Aorta (tissue), 5 donors: Measurements from ENCODE around the gene KCNMA1. TPM values are rescaled to one million over a fixed set of nuclear protein-coding genes. Genes with fewer than 3 reads are reported as not detected.

Source experiments
- ATAC-seq: fragments of 200-7000 bp; cut with Tn5 transposase; one replicate; pipeline ENCODE4 v1.9.1; 2022; ENCODE audit warnings: moderate library complexity; ENCODE audit not compliant: low FRiP score
- DNase-seq, 2 donors: peaks; one replicate each; pipeline ENCODE4 v3.0.0-alpha.2; 2020
- H3K27ac ChIP-seq, 2 donors: one replicate each; pipeline ENCODE4 v1.5.1; 2013; ENCODE audit warnings: low read length in 2 of 2, mild to moderate bottlenecking in 2 of 2, moderate library complexity in 2 of 2, control low read depth in 1 of 2, inconsistent platforms in 1 of 2, low read depth in 1 of 2
- H3K27me3 ChIP-seq, 2 donors: one replicate each; pipeline ENCODE4 v1.6.1; 2013; ENCODE audit warnings: control low read depth in 1 of 2, low read length in 1 of 2, mild to moderate bottlenecking in 1 of 2, moderate library complexity in 1 of 2; ENCODE audit not compliant: insufficient read depth in 2 of 2, control insufficient read depth in 1 of 2
- H3K36me3 ChIP-seq, 2 donors: one replicate each; pipeline ENCODE4 v1.6.1; 2013; ENCODE audit warnings: control low read depth in 1 of 2, low read length in 1 of 2, mild to moderate bottlenecking in 1 of 2; ENCODE audit not compliant: insufficient read depth in 2 of 2, control insufficient read depth in 1 of 2
- H3K4me1 ChIP-seq, 2 donors: one replicate each; pipeline ENCODE4 v1.6.1; 2013; ENCODE audit warnings: low read length in 2 of 2, control low read depth in 1 of 2, mild to moderate bottlenecking in 1 of 2, moderate library complexity in 1 of 2; ENCODE audit not compliant: insufficient read depth in 2 of 2, control insufficient read depth in 1 of 2
- H3K4me3 ChIP-seq, 2 donors: one replicate each; pipeline ENCODE4 v1.5.1; 2013; ENCODE audit warnings: low read length in 2 of 2, control low read depth in 1 of 2, mild to moderate bottlenecking in 1 of 2
- H3K9me3 ChIP-seq: one replicate; pipeline ENCODE4 v1.6.1; 2013; ENCODE audit warnings: mild to moderate bottlenecking, low read length; ENCODE audit not compliant: control insufficient read depth
- WGBS, 2 donors: extraction: QIAGEN DNeasy Blood & Tissue Kit; methylation state at CpG; one replicate each; pipeline ENCODE4 v1.1.7; 2013; 5-methylcytosine and 5-hydroxymethylcytosine counted together
- intact Hi-C, 2 donors: fragments of 100-400 bp; cut with DNase I; formaldehyde crosslinking; loops; one replicate each; pipeline versions ENCODE4 v1.14.2 to v1.15.0; 2022
- polyA plus RNA-seq, 2 donors: library from polyadenylated mRNA; stranded (reverse); fragments of 200-250 nt; gene quantifications; one replicate each; pipeline ENCODE4 v1.2.3, GENCODE V29; 2013
- total RNA-seq, 2 donors: library from RNA; stranded (reverse); fragmentation: NEBNext Ultra II Directional; extraction: Animal tissue kit (Norgen Biotek cat#: 25700); gene quantifications; one replicate each; pipeline ENCODE4 v1.2.1, GENCODE V29; 2021
- donor health status: healthy with polysubstance abuse.
- donor health status: Bipolar disorder and iron deficiency.
- donor health status: DM: no; HTN: no; CAD: no.
- donor health status: DM: no; HTN: no; CAD: no.
- donor health status: DM: yes; HTN: yes; CAD: no.

KCNMA1 gene
- total and polyA plus RNA-seq, 4 donors: 36.8 to 163 (median 125) TPM

DNA sequence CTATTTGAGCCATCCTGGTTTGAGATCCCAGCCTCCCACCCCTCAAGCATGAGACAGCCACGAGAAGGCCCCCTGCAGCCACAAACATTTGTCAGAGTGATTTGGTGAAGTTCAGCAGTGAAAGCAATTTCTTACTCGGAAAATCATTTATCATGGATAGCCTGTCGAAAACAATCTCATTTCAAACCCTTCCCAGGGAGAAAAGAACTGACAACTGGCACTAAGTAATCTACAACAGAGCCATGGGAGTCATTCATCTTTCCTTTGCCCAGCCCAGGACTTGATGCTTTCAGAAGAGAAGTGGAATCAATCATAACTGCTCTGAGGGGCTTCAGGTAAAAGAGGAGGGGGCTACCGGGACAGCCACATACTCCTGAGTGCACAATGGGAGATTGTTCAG, 411.2 kb downstream of the KCNMA1 start:
- H3K9me3 ChIP-seq: no peaks in the 10 kb centered on the region
- DNase-seq: no peak
- H3K27ac ChIP-seq: no peak overlapping the region
- no peak overlapping the region for H3K4me3 ChIP-seq
- intact Hi-C loops: no loop called here
- no peak for ATAC-seq
- no peaks in the 10 kb centered on the region for H3K27me3 ChIP-seq
- H3K4me1 ChIP-seq: peaks cover 2 to 4% of the 10 kb centered on the region in 2 donors
- H3K36me3 ChIP-seq: no peaks in the 10 kb centered on the region
- 26 to 45% methylated on average over 4 of the region's 4 CpGs for WGBS, 2 donors

DNA sequence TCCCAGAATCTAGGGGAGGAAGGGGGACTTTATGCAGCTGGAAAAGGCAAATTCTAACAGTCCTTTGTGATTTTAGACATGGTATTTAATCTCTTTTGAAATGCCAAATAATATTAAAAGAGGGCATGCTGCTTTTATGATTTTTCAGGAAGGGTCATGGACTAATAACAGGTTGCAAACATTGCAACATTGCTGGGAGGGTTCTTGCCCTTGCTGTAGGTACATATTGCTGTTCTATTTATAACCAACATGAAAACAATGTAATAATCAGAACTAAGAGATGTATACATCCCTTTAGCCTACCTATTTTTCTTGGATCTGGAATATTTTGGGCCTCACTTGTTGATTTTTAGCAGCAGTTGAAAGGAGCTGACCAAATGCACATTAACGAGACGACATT, 411.6 kb downstream of the KCNMA1 start:
- H3K4me3 ChIP-seq: no peak overlapping the region
- no peaks in the 10 kb centered on the region for H3K27me3 ChIP-seq
- peaks cover 2 to 4% of the 10 kb centered on the region in 2 donors for H3K4me1 ChIP-seq
- ATAC-seq (no peak), DNase-seq (no peak)
- H3K9me3 ChIP-seq: no peaks in the 10 kb centered on the region
- H3K27ac ChIP-seq: no peak overlapping the region
- H3K36me3 ChIP-seq: no peaks in the 10 kb centered on the region
- intact Hi-C loops: no loop called here
- WGBS, 2 donors: 14 to 43% methylated on average over 2 of the region's 2 CpGs

DNA sequence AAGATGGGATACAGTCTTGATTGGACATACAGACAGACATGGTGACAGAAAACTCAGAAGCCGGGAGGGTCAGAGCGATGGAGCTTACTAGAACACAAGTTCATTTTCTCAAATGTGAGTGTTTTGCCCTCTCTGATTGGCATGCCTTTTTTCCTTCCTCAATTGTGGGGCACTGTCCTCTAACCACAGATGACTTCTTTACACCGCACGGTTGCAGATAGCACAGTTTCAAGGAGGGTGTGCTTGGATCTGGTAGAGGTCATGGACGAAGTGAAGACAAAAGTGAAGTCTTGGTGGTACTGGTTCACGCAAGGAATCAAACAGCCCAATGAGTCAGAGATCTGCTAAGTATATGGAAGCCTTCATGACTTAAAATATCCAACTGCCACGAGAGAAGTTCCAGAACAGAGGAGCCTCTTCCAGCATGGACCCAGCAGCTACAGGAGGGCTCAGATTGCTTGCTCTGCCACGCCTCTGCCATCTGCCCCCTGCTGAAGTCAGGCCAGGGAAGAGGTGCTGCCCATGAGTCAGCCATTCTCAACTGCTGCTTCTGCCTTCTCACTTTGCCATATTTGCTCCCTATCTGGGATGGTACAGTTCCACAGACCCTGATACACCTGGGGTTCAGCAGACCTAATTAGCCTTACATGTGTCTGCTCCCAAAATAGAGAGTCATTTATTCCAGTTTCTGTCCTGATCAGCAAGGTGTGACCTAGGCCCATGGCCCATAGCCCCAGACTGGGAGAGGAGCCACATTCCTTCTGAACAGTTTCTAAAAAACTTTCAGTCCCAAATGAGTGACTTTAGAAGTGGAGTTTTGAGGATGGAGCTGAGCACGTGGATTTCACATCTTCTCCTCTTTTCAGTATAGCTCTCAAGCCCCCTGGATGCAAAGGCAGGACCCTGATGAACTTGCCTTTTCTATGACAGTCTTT, 413.8 kb downstream of the KCNMA1 start:
- Histone ChIP-seq H3K36me3 (no peaks in the 10 kb centered on the region), H3K9me3 (no peaks in the 10 kb centered on the region), H3K4me1 (peaks cover 0 to 2% of the 10 kb centered on the region in 2 donors), H3K4me3 (no peak overlapping the region), H3K27ac (no peak overlapping the region), H3K27me3 (no peaks in the 10 kb centered on the region)
- 80 to 83% methylated on average over 9 of the region's 9 CpGs for WGBS, 2 donors
- intact Hi-C loops: no loop called here
- DNase-seq (no peak), ATAC-seq (no peak)

DNA sequence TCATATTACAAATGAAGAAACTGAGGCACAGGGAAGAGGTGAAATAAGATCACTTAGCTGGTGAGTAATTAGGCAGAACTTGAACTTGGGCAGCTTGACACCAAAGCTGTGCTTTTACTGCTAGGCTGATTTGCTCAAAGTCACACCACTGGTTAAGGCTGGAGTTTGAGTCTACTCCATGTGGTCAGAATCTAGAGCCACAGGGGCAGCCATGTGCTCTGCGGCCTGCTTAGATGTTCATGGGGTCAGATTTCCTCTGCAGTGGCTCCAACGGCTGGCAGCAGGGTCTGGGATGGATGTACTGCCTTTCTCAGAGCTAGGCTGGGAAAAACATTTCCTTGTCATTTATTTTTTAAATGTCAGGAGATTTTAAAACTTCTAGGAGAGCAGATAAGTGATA, 417.5 kb downstream of the KCNMA1 start:
- H3K27ac ChIP-seq: no peak overlapping the region
- no peaks in the 10 kb centered on the region for H3K27me3 ChIP-seq
- WGBS, 2 donors: 18 to 30% methylated on average over 2 of the region's 2 CpGs
- ATAC-seq (no peak), DNase-seq (no peak)
- no peaks in the 10 kb centered on the region for H3K36me3 ChIP-seq
- no peaks in the 10 kb centered on the region for H3K9me3 ChIP-seq
- intact Hi-C loops: no loop called here
- H3K4me1 ChIP-seq: peaks cover 0 to 2% of the 10 kb centered on the region in 2 donors
- H3K4me3 ChIP-seq: no peak overlapping the region

DNA sequence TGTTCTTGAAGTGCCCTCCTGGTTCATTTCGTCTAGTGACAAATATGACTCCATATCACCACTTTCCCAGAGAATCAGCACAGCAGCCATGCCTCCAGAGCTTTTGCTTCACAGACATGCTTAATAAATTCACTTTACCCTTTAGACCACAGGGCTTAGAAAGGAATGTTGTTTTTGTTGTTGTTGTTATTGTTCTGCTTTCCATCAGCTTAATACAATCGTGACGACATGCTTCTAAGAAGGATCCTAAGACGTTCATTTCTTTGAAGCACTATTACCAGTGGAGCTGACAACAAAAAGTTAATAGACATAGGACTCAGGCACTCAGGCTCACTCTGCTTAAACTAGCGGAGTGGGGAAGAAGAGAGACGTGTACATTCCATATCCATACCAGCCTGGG, 418.6 kb downstream of the KCNMA1 start:
- ATAC-seq (no peak), DNase-seq (no peak)
- H3K4me3 ChIP-seq: no peak overlapping the region
- no peaks in the 10 kb centered on the region for H3K27me3 ChIP-seq
- peaks cover 0 to 2% of the 10 kb centered on the region in 2 donors for H3K4me1 ChIP-seq
- H3K27ac ChIP-seq: no peak overlapping the region
- H3K36me3 ChIP-seq: no peaks in the 10 kb centered on the region
- intact Hi-C loops: no loop called here
- no peaks in the 10 kb centered on the region for H3K9me3 ChIP-seq
- 95 to 96% methylated on average over 6 of the region's 6 CpGs for WGBS, 2 donors

DNA sequence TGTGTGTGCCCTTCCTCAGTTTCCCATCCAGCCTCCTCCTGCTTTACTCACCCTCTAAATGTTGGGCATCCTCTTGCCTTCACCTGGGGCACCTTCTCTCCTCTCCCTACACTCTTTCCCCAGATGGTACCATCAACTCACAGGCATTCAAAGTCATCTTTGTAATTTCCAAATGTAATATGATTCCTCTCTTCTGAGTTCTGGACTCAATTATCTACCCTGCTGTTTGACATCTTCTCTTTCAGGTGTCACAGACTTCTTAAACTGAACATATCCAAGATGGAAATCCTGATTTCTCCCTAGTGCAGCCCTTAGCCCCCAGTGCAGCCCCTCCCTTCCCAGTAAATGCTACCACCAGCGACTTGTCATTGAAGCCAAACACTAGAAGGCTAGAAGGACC, 422.8 kb downstream of the KCNMA1 start:
- H3K27ac ChIP-seq: no peak overlapping the region
- no peaks in the 10 kb centered on the region for H3K27me3 ChIP-seq
- H3K36me3 ChIP-seq: no peaks in the 10 kb centered on the region
- DNase-seq: no peak
- H3K9me3 ChIP-seq: no peaks in the 10 kb centered on the region
- no peaks in the 10 kb centered on the region for H3K4me1 ChIP-seq
- H3K4me3 ChIP-seq: no peak overlapping the region
- WGBS, 2 donors: 90 to 93% methylated on average over 1 of the region's 1 CpG
- ATAC-seq: no peak
- intact Hi-C loops: no loop called here

DNA sequence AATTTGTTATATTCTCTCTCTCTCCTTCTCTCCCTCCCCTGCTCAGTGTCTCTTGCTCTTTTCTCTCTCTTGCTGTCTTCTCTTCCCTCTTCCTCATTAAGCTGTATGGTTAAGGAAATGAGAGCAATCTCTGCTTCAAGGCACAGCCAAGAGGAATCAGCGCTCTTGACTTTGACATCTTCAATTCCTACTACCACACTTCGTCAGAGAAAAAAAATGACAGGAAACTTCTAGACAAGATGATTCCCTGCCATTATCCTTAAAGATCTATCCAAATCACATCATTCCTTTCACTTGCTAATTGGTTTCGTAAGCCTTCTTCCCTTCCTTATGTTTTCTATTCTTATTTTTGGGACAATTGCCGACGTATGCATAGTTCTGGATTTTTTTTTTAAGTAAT, 425.0 kb downstream of the KCNMA1 start:
- ATAC-seq (no peak), DNase-seq (no peak)
- no peaks in the 10 kb centered on the region for H3K27me3 ChIP-seq
- H3K9me3 ChIP-seq: no peaks in the 10 kb centered on the region
- peaks cover 0 to 2% of the 10 kb centered on the region in 2 donors for H3K4me1 ChIP-seq
- H3K36me3 ChIP-seq: no peaks in the 10 kb centered on the region
- no peak overlapping the region for H3K27ac ChIP-seq
- H3K4me3 ChIP-seq: no peak overlapping the region
- WGBS, 2 donors: 93 to 96% methylated on average over 5 of the region's 5 CpGs
- intact Hi-C loops: no loop called here

DNA sequence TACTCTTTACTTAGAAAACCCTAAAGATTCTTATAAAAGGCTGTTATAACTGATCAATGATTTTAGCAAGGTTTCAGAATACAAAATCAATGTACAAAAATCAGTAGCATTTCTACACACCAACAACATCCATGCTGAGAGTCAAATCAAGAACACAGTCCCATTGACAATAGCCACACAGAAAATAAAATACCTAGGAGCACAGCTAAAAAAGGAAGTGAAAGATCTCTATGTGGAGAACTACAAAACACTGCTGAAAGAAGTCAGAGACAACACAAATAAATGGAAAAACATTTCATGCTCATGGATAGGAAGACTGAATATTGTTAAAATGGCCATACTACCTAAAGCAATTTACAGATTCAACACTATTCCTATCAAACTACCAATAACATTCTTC, 427.0 kb downstream of the KCNMA1 start:
- intact Hi-C loops: no loop called here
- H3K27ac ChIP-seq: no peak overlapping the region
- DNase-seq (no peak), ATAC-seq (no peak)
- no peaks in the 10 kb centered on the region for H3K27me3 ChIP-seq
- no peaks in the 10 kb centered on the region for H3K9me3 ChIP-seq
- peaks cover 0 to 2% of the 10 kb centered on the region in 2 donors for H3K4me1 ChIP-seq
- H3K36me3 ChIP-seq: no peaks in the 10 kb centered on the region
- no peak overlapping the region for H3K4me3 ChIP-seq

DNA sequence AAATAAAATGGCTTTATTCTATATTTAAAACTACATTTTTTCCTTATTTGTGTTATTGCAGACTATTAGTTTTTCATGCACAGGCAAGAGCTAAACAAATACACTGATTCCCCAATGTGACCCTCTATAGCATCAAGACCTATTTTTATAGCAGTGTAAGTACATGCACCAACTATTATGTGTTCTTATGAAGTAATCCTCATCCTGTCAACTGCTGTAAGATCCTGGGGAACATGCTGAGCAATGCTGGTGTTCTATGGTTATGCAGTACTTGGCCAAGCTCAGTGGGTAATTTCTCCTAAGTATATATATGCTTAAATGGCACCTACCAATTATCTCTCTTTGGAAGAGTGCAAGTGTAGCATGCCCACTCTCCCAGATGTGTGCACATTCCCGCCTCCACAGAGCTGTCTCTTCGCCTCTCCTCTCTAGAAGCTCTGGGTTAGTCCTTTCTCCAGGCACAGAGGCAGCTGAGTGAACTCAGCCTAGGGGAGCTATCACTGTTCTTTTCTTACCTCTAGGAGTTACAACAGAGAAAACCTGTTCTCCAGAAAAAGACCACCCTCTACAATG, 428.8 kb downstream of the KCNMA1 start:
- no peak for DNase-seq
- H3K27me3 ChIP-seq: no peaks in the 10 kb centered on the region
- H3K9me3 ChIP-seq: no peaks in the 10 kb centered on the region
- no peak for ATAC-seq
- H3K27ac ChIP-seq: no peak overlapping the region
- intact Hi-C loops: no loop called here
- H3K36me3 ChIP-seq: no peaks in the 10 kb centered on the region
- WGBS, 2 donors: 98 to 100% methylated on average over 2 of the region's 2 CpGs
- H3K4me1 ChIP-seq: peaks cover 0 to 2% of the 10 kb centered on the region in 2 donors
- H3K4me3 ChIP-seq: no peak overlapping the region
